HCT116 (cell line): ENCODE results near the gene SPTBN4. TPM values are rescaled to one million over a fixed set of nuclear protein-coding genes. Genes with fewer than 3 reads are reported as not detected.

Experiments used
- ATAC-seq: fragments of 200-7000 bp; cut with Tn5 transposase; 2 replicates; pipeline ENCODE4 v1.9.1; 2020; ENCODE audit warnings: mild to moderate bottlenecking, moderate library complexity
- BruUV-seq: library from RNA; stranded (reverse); fragments of 400-500 nt; replicated peaks from 2 replicates; lab custom pipeline; 2021; lab: Mats Ljungman, UMichigan
- CTCF ChIA-PET: fragments of 300-600 bp; sonication (Branson Sonifier 250); formaldehyde crosslinking; loops from one replicate; lab custom pipeline; 2021; ENCODE audit warnings: antibody characterized with exemption; lab: Charles Lee
- POLR2A ChIA-PET: fragments of 300-600, 350-600 bp; sonication (Branson Sonifier 250); formaldehyde crosslinking; loops from one replicate; lab custom pipeline; 2021; ENCODE audit warnings: antibody characterized with exemption; lab: Charles Lee
- RAD21 ChIA-PET, 2 experiments: fragments of 300-600 bp; sonication (Branson Sonifier 250); formaldehyde crosslinking; loops; one replicate each; lab custom pipeline; 2023; ENCODE audit warnings: low total read pairs in 2 of 2; ENCODE audit not compliant: uncharacterized antibody in 2 of 2, unreplicated experiment in 2 of 2, low non-redundant PET in 1 of 2; lab: Charles Lee
- DNase-seq: peaks from one replicate; pipeline ENCODE4 v3.0.0-alpha.2; 2010; ENCODE audit warnings: low read depth, low spot score
- H2AFZ ChIP-seq: fragments of 200-600 bp; shearing (Covaris generic), sonication (generic); 2 replicates; pipeline ENCODE4 v1.6.1; 2017; ENCODE audit warnings: low read depth, mixed run types, mixed read lengths, antibody characterized with exemption, low read length; ENCODE audit not compliant: poor library complexity, severe bottlenecking
- H3K27ac ChIP-seq: 2 replicates; pipeline ENCODE4 v1.5.1; 2012; ENCODE audit warnings: low read depth, low read length
- H3K27me3 ChIP-seq: fragments of 200-600 bp; sonication (generic); 2 replicates; pipeline ENCODE4 v1.6.1; 2016; ENCODE audit warnings: mixed run types, low read length, mixed read lengths; ENCODE audit not compliant: insufficient read depth
- H3K36me3 ChIP-seq, 2 experiments: fragments of 200-500 bp in 1 of 2; fragments of 200-600 bp in 1 of 2; sonication (Bioruptor generic) in 1 of 2; sonication (generic) in 1 of 2; 2 replicates each; pipeline versions ENCODE4 v1.5.1 to v1.6.1; 2014 to 2016; ENCODE audit warnings: low read length in 2 of 2, inconsistent platforms in 1 of 2, mixed read lengths in 1 of 2, mixed run types in 1 of 2; ENCODE audit not compliant: insufficient read depth in 2 of 2, control insufficient read depth in 1 of 2
- H3K4me1 ChIP-seq, 2 experiments: fragments of 200-600 bp in 1 of 2; sonication (generic) in 1 of 2; 2 replicates each; pipeline versions ENCODE4 v1.5.1 to v1.6.1; 2012 to 2017; ENCODE audit warnings: low read length in 2 of 2, inconsistent platforms in 1 of 2, mild to moderate bottlenecking in 1 of 2, mixed read lengths in 1 of 2, mixed run types in 1 of 2, moderate library complexity in 1 of 2; ENCODE audit not compliant: insufficient read depth in 2 of 2, control insufficient read depth in 1 of 2
- H3K4me2 ChIP-seq: fragments of 200-600 bp; sonication (generic); 2 replicates; pipeline ENCODE4 v1.6.1; 2017; ENCODE audit warnings: mixed run types, low read length, mixed read lengths
- H3K4me3 ChIP-seq, 2 experiments: fragments of 200-600 bp in 1 of 2; sonication (generic) in 1 of 2; replicated peaks in 1 of 2; 2 replicates each; pipeline ENCODE4 v1.5.1; 2011 to 2016; ENCODE audit warnings: low read length in 2 of 2, control low read depth in 1 of 2, low read depth in 1 of 2, mild to moderate bottlenecking in 1 of 2, mixed read lengths in 1 of 2, mixed run types in 1 of 2
- H3K79me2 ChIP-seq: fragments of 200-600 bp; sonication (generic); 2 replicates; pipeline ENCODE4 v1.6.1; 2017; ENCODE audit warnings: mild to moderate bottlenecking, mixed run types, low read length, moderate library complexity, mixed read lengths; ENCODE audit not compliant: insufficient read depth
- H3K9ac ChIP-seq: fragments of 200-600 bp; sonication (generic); 2 replicates; pipeline ENCODE4 v1.6.1; 2016; ENCODE audit warnings: low read length, mixed read lengths
- H3K9me2 ChIP-seq: fragments of 200-600 bp; sonication (generic), shearing (Covaris generic); 2 replicates; pipeline ENCODE4 v1.6.1; 2017; ENCODE audit warnings: mixed run types, mild to moderate bottlenecking, moderate library complexity; ENCODE audit not compliant: insufficient read depth
- H3K9me3 ChIP-seq, 2 experiments: fragments of 200-500 bp in 1 of 2; fragments of 200-600 bp in 1 of 2; sonication (Bioruptor generic) in 1 of 2; sonication (generic) in 1 of 2; 2 replicates each; pipeline ENCODE4 v1.6.1; 2014 to 2017; ENCODE audit warnings: low read length in 2 of 2, mixed read lengths in 2 of 2, inconsistent platforms in 1 of 2, low read depth in 1 of 2, mild to moderate bottlenecking in 1 of 2, mixed run types in 1 of 2, moderate library complexity in 1 of 2; ENCODE audit not compliant: control insufficient read depth in 1 of 2, insufficient read depth in 1 of 2
- H4K20me1 ChIP-seq: fragments of 200-600 bp; sonication (generic), shearing (Covaris generic); 2 replicates; pipeline ENCODE4 v1.6.1; 2017; ENCODE audit warnings: mixed run types, mild to moderate bottlenecking, moderate library complexity; ENCODE audit not compliant: insufficient read depth
- ATF3 ChIP-seq: IDR thresholded peaks from 2 replicates; pipeline ENCODE4 v1.6.1; 2012
- POLR2AphosphoS5 ChIP-seq: IDR thresholded peaks from 2 replicates; pipeline ENCODE4 v1.6.1; 2011; ENCODE audit warnings: mild to moderate bottlenecking, low read depth, low read length, moderate library complexity
- YY1 ChIP-seq: IDR thresholded peaks from 2 replicates; pipeline ENCODE4 v1.6.1; 2011; ENCODE audit warnings: low read length, low read depth, moderate library complexity, mild to moderate bottlenecking; ENCODE audit not compliant: insufficient replicate concordance; ENCODE audit errors: extremely low read depth
- intact Hi-C: fragments of 100-400 bp; cut with micrococcal nuclease; formaldehyde crosslinking; loops from 2 replicates; pipeline ENCODE4 v1.10.0; 2022
- total RNA-seq: library from RNA; stranded (reverse); gene quantifications from one replicate; pipeline ENCODE4 v1.2.1, GENCODE V29; 2021; ENCODE audit not compliant: unreplicated experiment

Gene SPTBN4
- total RNA-seq, 1 experiment from 2014 or later, result 4.6 TPM

- RAD21 ChIA-PET, result no interaction called here
- no TSS peak for BruUV-seq
- TF ChIP-seq ATF3 (no peak), POLR2AphosphoS5 (0 out of 2 replicates have a peak, but pooled peaks have one; percentile 1), YY1 (no peak)
- TF ChIP-seq, all 23 proteins: peak for 1
- Histone ChIP-seq H3K36me3 (peaks cover 21 to 31% of the 10 kb centered on the region in 2 experiments; a peak in 3 of 4 replicates), H3K4me3 (no peak overlapping the region), H3K4me2 (no peak overlapping the region), H2AFZ (no peak overlapping the region), H3K27ac (no peak overlapping the region), H3K9me3 (no peaks in the 10 kb centered on the region), H3K79me2 (peaks cover 3% of the 10 kb centered on the region; the same call in 1 of the 2 replicates), H3K9me2 (no peaks in the 10 kb centered on the region), H4K20me1 (no peaks in the 10 kb centered on the region), H3K9ac (no peak overlapping the region), H3K4me1 (peaks cover 14 to 20% of the 10 kb centered on the region in 2 experiments), H3K27me3 (no peaks in the 10 kb centered on the region)
- POLR2A ChIA-PET, result interaction anchor here (0.7 kb wide), 1 partner anchor 321 kb away, joined by 3 read pairs; no protein-coding TSS in a partner anchor
- ATAC-seq (no peak), DNase-seq (no peak)
- intact Hi-C loops, result no loop called here
- CTCF ChIA-PET, result no interaction called here
Observed at GRCh38 chr19:40625406-40626120, 158.8 kb downstream of the SPTBN4 start.

Other genes with a start within 250 kb of the SPTBN4 start
- gene TTC9B, start 248.6 kb upstream of the SPTBN4 start, total RNA-seq, result 1.7 TPM
- gene CCNP, start 240.3 kb upstream of the SPTBN4 start, total RNA-seq, result 9.8 TPM
- gene AKT2, start 181.7 kb upstream of the SPTBN4 start, total RNA-seq, result 141 TPM
- 18.0 TPM for gene C19orf47, start 118.6 kb upstream of the SPTBN4 start, total RNA-seq
- gene PLD3, start 118.3 kb upstream of the SPTBN4 start, total RNA-seq, result 123 TPM
- 0.74 TPM for gene HIPK4, start 76.8 kb upstream of the SPTBN4 start, total RNA-seq
- 4.8 TPM for gene PRX, start 53.6 kb upstream of the SPTBN4 start, total RNA-seq
- 30.3 TPM for gene SERTAD1, start 41.0 kb upstream of the SPTBN4 start, total RNA-seq
- gene SERTAD3, start 22.7 kb upstream of the SPTBN4 start, total RNA-seq, result 32.4 TPM
- gene BLVRB, start 1.3 kb upstream of the SPTBN4 start, total RNA-seq, result 113 TPM
- 97.4 TPM for gene SHKBP1, start 109.9 kb downstream of the SPTBN4 start, total RNA-seq
- gene LTBP4, start 134.4 kb downstream of the SPTBN4 start, total RNA-seq, result 310 TPM
- 41.7 TPM for gene NUMBL, start 223.7 kb downstream of the SPTBN4 start, total RNA-seq
- 47.1 TPM for gene COQ8B, start 249.9 kb downstream of the SPTBN4 start, total RNA-seq